ENCODE results near the gene FRMPD1. TPM values are rescaled to one million over a fixed set of nuclear protein-coding genes. Genes with fewer than 3 reads are reported as not detected.

Gene FRMPD1
- total and polyA plus RNA-seq, 2 of the 4 experiments (the other 2 are of a cell fraction) = not detected

GRCh38 chr9:37643214-37643613 lies 7.5 kb upstream of the FRMPD1 start:
- Histone ChIP-seq H2AK5ac (ENCODE audit: low read depth, low read length) (no peak overlapping the region), H4K5ac (ENCODE audit: low read depth, low read length) (no peak overlapping the region), H3K79me1 (ENCODE audit: low read depth in 1 of 2, low read length in 2 of 2) (no peaks in the 10 kb centered on the region), H3K9ac (ENCODE audit: low read depth, low read length) (no peak overlapping the region), H2BK5ac (ENCODE audit: low read depth, low read length, poor library complexity, severe bottlenecking) (no peak overlapping the region), H3K23ac (ENCODE audit: low read depth, low read length) (no peak overlapping the region), H4K91ac (ENCODE audit: insufficient read depth, low read depth, low read length) (no peak overlapping the region), H2BK20ac (ENCODE audit: low read depth, low read length) (no peak overlapping the region), H4K20me1 (ENCODE audit: insufficient read depth, low read length) (no peaks in the 10 kb centered on the region), H3K27ac (ENCODE audit: insufficient read depth, low read length) (no peak overlapping the region), H3K4me1 (ENCODE audit: control insufficient read depth, insufficient read depth, low read length) (no peaks in the 10 kb centered on the region), H2BK120ac (ENCODE audit: low read depth, low read length) (no peak overlapping the region), H2AK9ac (replicated peaks; ENCODE audit: low read depth, low read length, poor library complexity) (no peak overlapping the region), H3K36me3 (ENCODE audit: control insufficient read depth, insufficient read depth, low read length) (no peaks in the 10 kb centered on the region), H3K9me3 (ENCODE audit: control insufficient read depth, insufficient read depth, low read length) (no peaks in the 10 kb centered on the region), H3K9me1 (ENCODE audit: insufficient read depth, low read length) (no peaks in the 10 kb centered on the region), H2AFZ (replicated peaks; ENCODE audit: low read length, poor library complexity) (no peak overlapping the region), H3K18ac (ENCODE audit: low read depth, low read length) (no peak overlapping the region), H3K14ac (replicated peaks; ENCODE audit: low read depth, low read length) (no peak overlapping the region), H3K27me3 (ENCODE audit: control insufficient read depth, insufficient read depth, low read length) (peaks cover 37% of the 10 kb centered on the region), H4K8ac (ENCODE audit: low read depth in 2 of 2, low read length in 2 of 2) (no peak overlapping the region), H3K4me3 (ENCODE audit: insufficient read depth, low read depth, low read length) (no peak overlapping the region), H2BK15ac (ENCODE audit: low read depth, low read length) (no peak overlapping the region), H3K56ac (ENCODE audit: extremely low read depth, insufficient read depth, low read length) (no peak overlapping the region), H3K4ac (ENCODE audit: low read depth, low read length) (no peak overlapping the region), H3K4me2 (ENCODE audit: low read depth, low read length) (no peak overlapping the region)
- no TSS peak for BruUV-seq (replicated peaks)
- ChIA-PET POLR2A (ENCODE audit: unreplicated experiment) (no interaction called here), CTCF (no interaction called here)
- ATAC-seq (ENCODE audit: low read depth) = no peak
- intact Hi-C loops (cut with micrococcal nuclease) = no loop called here
- dilution Hi-C loops (cut with HindIII; ENCODE audit: low sequenced_read_pairs, unreplicated experiment) = no loop called here
- no peak for TF ChIP-seq RCOR1 (IDR thresholded peaks at IDR 0.05; ENCODE audit: insufficient replicate concordance, low read length)
- no peak for TF ChIP-seq FOS (IDR thresholded peaks at IDR 0.05; ENCODE audit: low read depth, low read length)
- TF ChIP-seq BHLHE40 (IDR thresholded peaks at IDR 0.05; ENCODE audit: low read depth, low read length) = no peak
- TF ChIP-seq MXI1 (IDR thresholded peaks at IDR 0.05; ENCODE audit: borderline replicate concordance, low read depth, low read length) = no peak
- TF ChIP-seq MAZ (IDR thresholded peaks at IDR 0.05; ENCODE audit: borderline replicate concordance, low read depth, low read length) = no peak
- TF ChIP-seq RAD21 (IDR thresholded peaks at IDR 0.05; ENCODE audit: low read length) = no peak
- in situ Hi-C loops (cut with MboI; ENCODE audit: low sequenced_read_pairs) = no loop called here
- no peak for DNase-seq

Data from IMR-90 (cell line).